ENCODE measurements around the gene BEND3.
"Not testable (repeated sequence)": the region's sequence is repeated elsewhere in the genome, so short reads cannot be mapped to it uniquely, and the experiment has no call there.

The BEND3 gene

DNA sequence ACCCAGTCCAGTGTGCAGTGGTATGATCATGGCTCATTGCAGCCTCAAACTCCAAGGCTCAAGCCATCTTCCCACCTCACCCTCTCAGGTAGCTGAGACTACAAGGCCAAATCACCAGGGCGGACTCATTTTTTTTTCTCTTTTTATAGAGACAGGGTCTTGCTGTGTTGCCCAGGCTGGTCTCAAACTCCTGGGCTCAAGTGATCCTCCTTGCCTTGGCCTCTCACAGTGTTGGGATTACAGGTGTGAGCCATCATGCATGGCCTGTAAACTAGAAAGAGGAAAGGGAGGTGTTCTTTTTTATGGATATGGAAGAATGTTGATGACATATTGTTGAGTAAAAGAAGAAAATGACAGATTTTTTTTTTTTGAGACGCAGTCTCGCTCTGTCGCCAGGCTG lies 5.1 kb upstream of the BEND3 start:
- no peak for DNase-seq

DNA sequence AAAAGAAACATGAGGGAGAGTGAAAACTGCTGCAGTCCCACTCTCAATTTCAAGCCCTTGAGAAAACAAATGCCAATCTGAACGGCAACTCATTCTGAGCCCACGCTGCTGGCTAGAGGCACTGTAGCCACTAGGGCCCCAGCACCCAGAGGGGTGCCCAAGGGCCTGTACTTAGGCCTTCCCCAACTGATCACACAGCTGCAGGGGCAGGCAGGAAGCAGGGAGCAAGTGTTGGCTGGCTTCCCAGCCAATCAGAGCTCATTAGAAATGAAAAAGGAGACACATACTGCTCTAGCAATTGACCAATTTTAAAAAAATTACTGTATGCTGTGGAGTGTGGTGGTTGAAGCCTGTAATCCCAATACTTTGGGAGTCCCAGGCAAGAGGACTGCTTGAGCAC lies 3.7 kb upstream of the BEND3 start:
- DNase-seq = no peak

DNA sequence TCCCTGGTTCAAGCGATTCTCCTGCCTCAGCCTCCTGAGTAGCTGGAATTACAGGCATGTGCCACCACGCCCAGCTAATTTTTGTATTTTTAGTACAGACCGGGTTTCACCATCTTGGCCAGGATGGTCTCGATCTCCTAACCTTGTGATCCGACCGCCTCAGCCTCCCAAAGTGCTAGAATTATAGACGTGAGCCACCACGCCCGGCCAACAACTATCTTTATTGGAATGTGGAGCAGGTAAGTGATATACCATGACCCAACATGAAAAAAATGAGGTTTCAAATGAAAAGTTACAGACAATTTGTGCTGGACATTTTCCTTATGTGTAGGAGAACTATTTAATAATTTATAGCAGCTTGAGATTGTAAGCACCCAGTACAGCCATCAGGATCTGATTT lies 3.2 kb upstream of the BEND3 start:
- DNase-seq = not testable (repeated sequence)

DNA sequence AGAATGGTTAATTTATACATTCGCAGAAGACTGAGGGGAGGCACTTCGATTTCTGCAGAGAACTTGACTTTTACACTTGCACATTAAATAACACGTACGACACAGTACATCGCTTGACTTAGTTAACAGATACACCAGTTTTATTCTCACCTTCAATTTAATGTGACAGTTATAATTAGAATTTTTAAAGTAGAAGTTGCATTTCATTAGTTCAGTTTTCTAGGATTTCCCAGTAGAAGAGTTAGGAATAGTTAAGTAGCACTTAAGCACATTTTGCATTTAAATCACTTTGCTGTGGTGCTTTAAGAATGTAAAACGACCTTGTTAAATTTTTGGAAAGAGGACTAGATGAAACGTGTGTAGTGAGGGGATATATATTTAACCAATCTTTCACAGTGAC lies 1.6 kb upstream of the BEND3 start:
- no peak for DNase-seq

DNA sequence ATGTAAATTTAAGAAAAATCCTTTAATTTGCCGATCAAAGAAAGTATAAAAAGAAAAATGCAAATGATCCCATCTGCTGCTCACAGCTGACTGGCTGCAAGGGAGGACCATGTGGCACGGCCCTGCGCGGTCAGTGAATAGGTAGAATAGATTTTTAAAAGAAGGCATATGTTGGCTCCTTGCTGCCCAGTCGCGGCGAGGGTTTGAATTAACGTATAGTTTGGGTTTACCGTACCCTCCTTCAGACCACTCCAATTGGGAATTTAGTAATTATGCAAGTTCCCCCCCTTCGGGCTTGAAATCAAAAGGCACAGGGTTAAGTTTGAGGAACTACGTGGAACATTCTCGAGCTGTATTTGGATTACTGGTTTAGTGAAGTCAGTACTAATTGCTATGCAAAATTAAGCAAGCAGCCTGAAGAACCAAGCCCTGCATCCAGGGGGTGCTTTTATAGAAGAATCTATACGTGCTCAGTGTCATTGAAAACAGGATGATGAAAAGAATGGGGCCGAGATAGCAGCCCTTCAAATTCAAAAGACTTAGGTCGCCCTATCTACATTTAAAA lies 1.1 kb upstream of the BEND3 start:
- DNase-seq = peak; percentile 50 to 66

DNA sequence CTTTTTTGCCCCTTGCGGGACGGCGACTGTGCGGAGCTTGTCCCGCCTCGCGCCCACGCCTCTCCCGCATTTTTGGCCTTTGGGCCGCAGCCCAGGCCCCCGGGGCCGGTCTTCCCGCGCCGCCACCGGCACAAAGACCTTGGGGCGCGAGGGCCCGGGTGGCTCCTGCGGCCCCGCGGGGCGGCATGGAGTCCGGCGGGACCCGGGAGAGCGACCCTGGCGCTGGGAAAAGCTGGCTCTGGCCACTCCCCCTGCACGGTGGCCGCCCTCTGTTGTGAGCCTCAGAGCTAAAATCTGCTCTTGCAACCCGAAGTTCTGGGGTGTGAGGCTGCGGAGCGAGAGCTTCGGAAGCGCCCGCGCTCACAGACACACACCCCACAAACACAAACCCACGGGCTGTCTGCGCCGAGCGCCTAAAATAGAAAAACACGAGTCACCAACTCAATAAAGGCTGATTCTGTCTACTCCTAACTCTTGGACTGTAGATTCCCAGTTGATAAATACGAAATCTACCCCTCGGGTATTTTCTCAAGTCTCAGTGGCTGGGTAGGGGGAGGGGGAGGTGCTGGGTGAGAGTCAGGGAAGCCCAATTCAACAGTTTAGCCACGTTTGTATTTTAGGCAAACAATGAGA lies 496 bp upstream of the BEND3 start:
- DNase-seq = no peak

DNA sequence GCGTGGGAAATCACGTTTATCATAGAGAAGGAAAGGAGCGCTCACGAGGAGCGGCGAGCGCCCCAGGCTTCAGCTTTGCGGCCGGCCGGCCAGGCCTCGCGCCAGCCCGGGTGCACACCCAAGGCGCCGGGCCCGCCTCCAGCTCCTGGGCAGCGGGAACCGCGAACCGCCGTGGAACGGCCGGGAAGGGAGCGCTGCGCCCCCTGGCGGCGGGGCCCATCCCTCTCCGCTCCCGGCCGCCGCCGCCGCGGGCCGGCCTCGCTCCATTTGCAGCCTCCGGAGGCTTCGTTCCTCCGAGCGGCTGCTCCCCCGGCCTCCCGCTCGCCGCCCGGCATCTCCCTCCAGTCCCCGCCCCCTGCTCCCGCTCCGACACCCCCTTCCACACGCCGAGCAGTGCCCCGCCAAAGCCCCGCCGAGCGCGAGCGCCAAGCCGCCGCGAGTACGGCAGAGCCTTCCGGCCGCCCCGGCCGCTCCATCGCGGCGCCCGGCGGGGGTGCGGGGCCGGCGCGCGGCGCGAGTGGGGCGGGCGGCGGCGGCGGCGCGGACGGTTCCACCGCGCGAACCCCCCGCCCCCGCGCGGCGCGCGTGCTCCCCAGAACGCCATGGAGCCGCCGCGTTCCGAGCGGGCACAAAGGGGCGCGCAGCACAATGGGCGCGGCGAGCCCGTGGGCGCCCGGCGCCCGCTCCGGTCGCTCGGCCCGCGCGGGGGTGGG lies 946 bp downstream of the BEND3 start:
- peak; percentile 78 to 92 for DNase-seq

DNA sequence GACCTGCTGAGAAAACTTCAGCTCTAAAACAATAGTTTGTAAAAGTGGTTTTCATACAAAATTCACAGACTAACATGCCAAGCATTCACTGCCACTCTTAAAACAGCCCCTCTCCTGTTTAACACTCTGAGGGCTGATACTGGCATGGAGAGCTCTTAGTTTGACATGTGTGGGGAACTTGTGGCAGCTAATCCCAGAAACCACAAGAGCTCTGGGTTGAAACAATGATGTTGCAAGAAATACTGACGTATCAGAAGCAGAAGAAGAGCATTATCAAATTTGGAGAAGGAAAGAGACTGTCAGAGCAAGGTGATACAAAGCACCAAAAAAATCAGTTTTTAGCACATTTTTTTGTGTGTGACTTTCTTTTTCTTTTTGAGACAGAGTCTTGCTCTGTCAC lies 5.1 kb downstream of the BEND3 start:
- peak; percentile 67 to 69 for DNase-seq

DNA sequence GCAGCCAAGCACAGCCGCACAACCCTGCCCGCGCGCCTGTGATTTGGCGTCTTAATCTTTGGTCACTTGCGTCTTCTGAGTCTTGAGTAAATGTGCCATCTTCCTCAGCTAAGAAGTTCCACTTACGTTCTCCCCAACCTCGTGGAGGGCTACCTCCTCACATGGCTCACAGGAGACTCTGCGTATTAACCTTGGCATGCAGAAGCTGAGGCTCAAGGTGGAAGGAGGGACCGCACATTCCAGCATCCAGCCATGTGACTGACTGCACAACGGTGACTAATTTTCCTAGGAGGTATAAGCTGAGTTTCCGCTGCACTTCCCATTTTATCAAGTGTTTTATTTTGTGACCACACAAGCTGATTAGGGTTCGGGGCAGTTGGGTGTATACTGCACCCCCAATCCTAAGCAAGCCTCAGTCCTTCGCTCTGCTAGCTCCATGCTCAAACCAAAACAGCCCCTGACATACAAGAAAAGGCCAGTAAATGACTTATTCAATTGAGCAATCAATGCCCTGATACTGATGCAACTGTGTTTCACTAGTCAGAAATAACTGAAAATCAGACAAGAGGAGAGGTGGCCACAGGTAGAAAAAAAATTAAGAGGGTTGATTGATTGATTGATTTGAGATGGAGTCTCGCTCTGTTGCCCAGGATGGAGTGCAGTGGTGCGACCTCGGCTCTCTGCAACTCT lies 7.0 kb downstream of the BEND3 start:
- DNase-seq = peak; percentile 23 to 29

DNA sequence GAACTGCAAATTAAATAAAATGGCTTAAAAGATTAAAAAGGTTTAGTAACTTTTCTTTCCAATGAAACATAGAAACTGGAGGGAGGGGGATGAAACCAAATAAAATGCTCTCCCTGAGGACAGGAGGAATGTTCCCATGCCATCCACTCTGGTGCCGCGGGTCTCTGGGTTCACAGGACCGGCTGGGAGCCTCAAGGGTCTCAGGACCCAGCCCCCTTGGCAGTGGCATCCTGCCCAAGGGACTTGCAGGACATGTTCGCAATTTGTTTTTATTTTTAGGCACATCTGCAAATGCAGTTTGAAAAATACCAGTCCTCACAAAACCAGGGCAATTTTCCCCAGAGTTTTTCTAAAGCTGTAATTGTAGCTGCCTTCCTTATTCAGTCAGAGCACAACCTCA lies 7.5 kb downstream of the BEND3 start:
- DNase-seq = no peak

DNA sequence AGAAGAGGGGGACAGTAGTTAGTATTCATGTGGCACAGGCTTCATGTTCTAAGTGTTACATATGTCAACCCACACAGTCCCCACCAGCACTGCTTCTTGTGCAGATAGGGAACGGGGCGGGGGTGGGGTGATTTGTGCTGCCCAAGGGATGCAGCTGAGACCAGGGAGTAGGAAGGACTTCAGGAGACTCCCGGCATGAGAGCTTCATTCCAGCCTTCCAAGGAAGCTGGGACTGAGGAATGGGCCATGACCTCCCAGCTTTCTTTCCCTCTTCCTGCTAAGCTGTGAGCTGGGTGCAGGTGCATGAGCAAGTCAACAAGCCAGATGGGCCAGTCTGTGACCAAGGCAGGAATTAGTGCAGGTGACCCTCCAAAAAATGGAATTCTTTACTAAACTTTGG lies 9.2 kb downstream of the BEND3 start:
- DNase-seq = no peak

DNA sequence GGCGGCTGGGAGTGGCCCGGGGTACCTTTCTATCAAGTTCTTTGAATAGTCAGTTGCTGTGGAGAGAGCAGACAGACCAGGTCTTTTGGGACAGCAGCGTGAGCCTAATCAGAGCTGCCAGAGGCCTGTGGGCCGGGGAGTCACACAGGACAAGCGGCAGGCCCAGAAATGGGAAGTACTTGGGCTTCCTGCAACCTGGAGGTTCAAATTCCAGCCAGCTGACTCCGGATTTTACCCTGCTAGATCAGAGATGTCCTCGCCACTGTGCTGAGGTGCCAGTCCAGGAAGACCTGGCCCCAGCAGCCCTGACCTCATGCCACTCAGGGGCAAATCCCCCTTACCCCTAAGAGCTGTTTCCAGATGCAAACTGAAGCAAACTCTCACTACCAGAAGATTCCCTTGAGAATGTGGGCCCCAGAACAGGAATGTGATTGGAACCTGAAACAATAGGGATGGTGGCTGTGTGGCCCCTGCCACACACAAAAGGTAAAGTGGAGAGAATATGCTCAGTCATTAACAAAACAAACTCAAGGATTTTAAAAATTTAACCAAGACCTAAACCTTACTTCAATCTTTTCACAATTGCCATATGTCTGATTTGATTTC lies 9.7 kb downstream of the BEND3 start:
- peak in 1 of 2 donors; percentile 22 for DNase-seq

DNA sequence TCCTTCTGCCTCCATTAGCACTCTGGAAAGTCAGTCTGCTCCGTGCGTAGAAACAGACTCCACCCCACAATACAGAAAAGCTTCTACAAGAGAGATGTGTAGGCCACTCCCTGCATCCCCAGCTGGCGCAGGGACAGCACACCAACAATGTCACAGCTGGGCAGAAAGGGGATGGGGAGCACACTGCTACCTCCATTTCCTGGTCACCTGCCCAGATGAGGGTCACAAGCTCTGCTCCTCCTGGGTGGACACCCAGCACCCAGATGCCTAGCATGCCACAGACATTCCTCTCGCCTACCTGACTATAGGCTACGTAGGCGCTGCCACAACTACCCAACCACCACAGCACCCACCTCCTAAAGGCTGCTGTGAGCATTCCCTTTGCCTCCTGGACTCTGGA lies 12.2 kb downstream of the BEND3 start:
- no peak for DNase-seq

DNA sequence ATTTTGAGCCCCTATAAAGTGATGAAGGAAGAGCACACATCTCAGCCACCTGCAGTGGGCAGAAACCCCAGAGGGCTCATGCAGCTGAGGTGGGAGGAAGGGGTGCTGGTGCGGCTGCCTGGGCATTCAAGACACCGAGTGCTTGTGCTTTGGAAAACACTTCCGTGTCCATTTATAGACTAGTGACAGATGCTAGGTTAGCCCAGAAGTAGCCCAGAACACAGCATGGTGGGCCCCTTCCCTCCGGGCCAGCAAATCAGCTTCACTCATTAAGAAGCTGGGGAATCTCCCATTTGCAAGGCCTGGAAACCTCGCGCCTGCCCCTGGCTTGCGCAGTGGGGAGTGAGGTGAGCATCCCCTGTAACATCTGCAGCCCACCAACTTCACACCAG lies 12.9 kb downstream of the BEND3 start:
- no peak for DNase-seq

DNA sequence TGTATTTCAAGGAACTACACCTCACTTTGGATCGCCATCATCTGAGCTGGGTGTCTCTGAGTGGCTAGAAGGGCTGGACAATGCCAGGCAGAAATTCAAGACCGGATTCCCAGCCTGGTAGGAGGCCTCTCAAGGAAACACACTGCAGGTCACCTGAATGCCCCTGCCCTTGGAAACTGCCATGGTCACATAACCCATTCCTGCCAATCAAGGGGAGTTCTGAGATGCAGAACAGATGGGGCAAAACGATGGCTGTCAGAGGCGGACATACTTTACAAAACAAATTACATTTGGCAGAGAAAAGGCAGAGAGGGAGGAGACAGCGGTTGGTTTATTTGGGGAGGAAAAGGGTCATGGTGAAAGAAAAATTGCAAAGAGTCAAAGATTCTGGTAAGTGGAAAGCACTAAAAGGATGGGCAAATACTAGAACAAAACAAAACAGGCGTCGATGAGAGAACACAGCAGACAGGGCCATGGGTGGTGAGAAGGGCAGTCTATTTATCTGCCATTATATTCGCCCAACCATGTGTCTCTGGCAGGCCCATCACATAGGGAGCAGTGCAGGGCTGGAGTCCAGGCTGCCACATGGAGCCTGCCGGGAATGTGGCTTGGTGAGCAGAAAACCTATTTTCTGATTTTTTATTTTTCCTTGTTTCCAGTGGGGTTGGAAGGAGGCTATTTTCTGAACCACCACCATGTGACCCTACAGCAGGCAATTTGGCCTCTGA lies 13.5 kb downstream of the BEND3 start:
- DNase-seq = no peak

DNA sequence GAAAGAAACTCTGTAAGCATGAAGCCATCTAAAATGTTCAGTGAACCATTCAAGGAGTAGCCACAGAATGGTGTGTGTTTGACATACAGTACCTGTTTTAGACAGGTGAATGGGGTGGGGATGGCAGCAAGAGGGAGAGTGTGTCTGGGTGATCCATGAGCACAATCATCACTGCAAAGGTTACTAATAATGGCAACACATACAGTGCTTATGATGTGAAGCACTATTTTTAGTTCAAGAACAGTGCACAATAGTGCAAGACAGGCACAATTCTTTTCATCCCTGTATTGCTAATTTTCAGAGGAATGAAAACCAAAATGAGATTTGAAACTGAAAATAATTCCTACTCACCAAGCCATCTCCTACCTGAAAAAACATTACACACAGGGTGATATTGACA lies 14.1 kb downstream of the BEND3 start:
- DNase-seq = no peak

DNA sequence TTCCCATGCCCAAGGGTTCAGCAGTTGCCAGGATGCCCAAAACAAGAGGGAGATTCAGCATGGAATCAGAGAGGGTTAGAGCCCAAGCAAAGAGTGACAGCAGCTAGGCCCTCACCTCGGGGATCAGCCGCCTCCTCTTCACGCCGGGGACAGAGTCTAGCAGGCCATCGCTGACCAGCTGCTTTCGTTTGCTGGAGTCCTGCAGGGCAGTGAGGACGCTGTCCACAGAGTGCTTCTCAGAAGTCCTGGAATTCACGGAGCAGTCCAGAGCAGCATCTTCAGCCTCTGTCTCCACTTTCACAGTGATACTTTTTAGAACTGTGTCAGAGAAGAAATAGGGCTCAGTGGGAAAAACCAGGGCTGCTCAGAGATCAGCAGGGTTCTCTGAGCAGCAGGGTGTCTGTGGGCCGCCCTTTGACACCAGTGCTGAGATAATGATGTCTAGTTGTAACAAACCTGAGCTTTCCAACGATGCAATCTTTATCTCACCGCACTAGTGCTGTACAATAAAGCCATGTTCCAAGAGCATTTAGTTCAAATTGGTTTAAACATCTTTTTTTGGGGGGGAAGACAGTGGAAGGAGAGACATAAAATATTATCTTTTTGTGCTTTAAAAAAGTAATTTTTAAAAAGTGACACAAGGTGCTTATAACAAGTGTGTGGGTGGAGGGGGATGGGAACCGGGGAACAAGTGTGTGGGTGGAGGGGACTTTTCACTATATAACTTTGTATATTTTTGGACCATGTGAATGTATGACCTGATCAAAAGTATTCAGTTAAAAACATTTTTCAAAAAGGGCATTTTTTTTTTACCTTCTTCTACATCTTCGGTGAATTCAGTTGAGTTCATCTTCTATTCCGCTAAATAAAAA lies 16.6 kb downstream of the BEND3 start:
- DNase-seq = no peak

DNA sequence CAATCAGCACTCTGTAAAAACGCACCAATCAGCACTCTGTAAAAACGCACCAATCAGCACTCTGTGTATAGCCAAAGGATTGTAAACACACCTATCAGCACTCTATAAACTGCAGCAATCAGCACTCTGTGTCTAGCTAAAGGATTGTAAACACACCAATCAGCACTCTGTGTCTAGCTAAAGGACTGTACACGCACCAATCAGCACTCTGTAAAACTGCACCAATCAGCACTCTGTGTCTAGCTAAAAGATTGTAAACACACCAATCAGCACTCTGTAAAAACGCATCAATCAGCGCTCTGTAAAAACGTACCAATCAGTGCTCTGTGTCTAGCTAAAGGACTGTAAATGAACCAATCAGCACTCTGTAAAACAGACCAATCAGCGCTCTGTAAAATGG lies 30.9 kb downstream of the BEND3 start:
- not testable (repeated sequence) for DNase-seq

DNA sequence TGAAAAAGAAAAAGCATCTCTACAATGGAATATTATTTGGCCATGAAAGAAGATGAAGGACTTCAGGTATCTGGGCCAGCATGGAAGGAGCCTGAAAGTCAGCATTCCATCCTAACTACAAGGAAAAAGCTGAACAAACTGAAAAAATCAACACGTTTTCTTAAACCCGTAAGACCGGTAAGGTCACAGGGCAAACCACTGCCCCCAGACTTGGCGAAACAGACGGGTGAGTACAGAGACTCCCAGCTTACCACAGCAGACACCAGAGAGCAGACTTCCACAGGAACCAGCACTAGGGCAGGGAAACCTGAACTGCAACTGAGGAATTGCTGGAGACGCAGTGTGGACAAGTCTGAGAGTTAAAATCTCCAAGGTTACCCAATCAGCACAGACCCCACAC lies 31.4 kb downstream of the BEND3 start:
- DNase-seq = no peak

DNA sequence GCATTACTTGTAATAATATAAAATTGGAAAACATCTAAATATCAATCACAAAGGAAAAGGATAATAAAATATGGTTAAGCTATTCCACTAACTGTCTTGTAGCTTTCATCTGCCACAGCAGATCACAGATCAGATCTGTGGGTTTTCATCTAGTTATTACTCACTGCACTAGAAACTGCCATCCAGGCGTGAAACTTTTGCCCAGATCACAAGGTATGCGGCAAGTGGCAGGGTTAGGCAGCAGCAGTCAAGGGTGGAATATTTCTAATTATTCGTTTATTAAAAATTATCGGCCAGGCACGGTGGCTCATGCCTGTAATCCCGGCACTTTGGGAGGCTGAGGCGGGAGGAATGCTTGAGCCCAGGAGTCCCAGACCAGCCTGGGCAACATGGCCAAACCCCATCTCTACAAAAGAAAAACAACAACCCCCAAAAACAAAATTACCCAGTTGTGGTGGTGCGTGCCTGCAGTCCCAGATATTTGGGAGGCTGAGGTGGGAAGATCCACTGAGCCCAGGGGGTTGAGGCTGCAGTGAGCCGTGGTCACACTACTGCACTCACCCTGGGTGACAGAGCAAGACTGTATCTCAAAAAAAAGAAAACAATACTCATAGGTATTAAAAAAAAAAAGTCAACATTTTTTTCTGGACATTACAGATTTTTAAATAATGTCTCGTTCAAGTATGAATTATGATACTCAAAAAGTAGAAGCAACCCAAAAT lies 32.1 kb downstream of the BEND3 start:
- no peak for DNase-seq

DNA sequence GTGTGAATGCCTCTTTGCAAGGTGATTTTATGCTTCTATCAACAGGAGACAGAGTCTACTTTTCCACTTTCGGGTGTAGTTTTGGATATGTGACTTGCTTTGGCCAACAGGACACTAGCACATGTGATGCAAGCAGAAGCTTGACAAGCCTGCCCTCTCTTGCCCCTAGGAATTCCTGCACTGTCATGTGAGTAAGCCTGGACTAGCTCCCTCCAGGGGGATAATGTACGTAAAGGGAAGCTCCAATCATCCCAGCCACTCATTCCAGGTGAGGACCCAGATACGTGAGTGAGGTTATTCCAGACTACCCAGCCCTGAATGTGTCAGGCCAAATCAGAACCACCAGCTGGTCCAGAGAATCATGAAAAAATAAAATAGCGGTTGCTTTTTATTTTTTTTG lies 33.3 kb downstream of the BEND3 start:
- no peak for DNase-seq
